ENCODE data around the gene YIPF3.
A peak's percentile ranks its signal among the peaks of the same experiment; 100 is the strongest.

- TF ChIP-seq POLR2AphosphoS5 (IDR thresholded peaks at IDR 0.05; ENCODE audit: low read depth, low read length) (peak; percentile 39; the same call in 1 of the 2 replicates), TAF1 (IDR thresholded peaks at IDR 0.05; ENCODE audit: borderline replicate concordance, insufficient read depth, low read length) (no peak), SIN3A (IDR thresholded peaks at IDR 0.05; ENCODE audit: borderline replicate concordance, insufficient read depth, low read length) (no peak), FOXP2 (optimal IDR thresholded peaks at IDR 0.05; ENCODE audit: borderline replicate concordance, extremely low read depth, extremely low read length, insufficient read depth) (no peak)
These were observed 6.0 kb upstream of the YIPF3 start for GRCh38 chr6:43522547-43523261.

All from PFSK-1 (cell line).